HG03469 (cell line): ENCODE results near the gene GET4.
A peak's percentile ranks its signal among the peaks of the same experiment; 100 is the strongest.
"Not testable (repeated sequence)": the region's sequence is repeated elsewhere in the genome, so short reads cannot be mapped to it uniquely, and the experiment has no call there.

Experiments
- ATAC-seq: cut with Tn5 transposase; IDR thresholded peaks from one replicate; pipeline ENCODE4 v1.9.1; 2021; ENCODE audit warnings: mild to moderate bottlenecking, moderate library complexity, moderate number of reproducible peaks; ENCODE audit not compliant: unreplicated experiment

GET4 gene

DNA sequence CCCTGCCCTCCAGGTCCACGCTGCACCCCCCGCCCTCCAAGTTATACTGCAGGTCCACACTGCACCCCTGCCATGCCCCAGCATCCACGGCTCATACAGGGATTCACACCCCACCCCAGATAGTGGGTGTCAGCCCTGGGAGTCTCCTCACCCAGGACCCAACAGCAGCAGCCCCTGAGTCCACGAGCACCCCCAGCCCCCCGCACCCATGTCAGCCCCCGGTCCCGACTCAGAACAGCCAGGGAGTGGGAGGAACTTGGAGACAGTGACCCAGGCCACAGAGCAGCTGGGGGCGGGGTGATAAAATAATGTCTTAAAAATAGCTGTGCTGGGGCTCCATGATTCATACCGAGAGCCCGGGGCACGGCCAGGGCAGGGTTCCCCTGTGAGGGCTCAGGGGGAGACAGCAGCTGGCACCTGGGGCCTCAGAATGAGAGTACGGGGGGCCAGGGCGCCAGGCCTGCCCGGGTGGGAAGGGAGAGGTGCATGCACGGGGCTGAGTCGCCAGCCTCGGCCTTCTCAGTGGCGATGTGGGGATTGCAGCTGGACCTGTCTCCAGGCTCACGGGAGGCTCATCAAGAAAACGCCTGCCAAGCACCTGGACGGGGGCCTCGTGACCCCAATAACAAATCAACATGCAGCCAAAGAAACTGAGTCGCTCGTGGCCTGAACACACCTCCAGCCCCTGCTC is 48.3 kb downstream of the GET4 start:
- ATAC-seq = no peak

DNA sequence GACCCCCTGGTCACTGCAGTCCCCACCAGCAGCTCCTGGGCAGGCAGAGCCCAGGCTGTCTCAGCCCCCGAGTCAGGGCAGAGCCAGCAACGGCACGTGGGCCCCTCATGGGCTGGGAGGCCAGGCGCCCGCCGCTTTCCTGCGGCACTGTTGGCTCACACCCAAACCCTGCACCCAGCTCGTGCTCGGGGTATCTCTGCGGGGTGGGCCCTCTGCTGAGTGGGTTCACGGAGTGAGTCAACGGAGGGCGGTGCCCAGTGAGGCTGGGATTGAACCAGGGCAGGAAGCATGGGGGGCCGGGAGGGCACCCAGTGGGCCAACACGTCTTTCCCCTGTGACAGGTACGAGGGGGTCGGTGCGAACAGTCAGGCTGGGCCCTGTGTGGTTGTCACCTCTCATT is 49.2 kb downstream of the GET4 start:
- no peak for ATAC-seq

DNA sequence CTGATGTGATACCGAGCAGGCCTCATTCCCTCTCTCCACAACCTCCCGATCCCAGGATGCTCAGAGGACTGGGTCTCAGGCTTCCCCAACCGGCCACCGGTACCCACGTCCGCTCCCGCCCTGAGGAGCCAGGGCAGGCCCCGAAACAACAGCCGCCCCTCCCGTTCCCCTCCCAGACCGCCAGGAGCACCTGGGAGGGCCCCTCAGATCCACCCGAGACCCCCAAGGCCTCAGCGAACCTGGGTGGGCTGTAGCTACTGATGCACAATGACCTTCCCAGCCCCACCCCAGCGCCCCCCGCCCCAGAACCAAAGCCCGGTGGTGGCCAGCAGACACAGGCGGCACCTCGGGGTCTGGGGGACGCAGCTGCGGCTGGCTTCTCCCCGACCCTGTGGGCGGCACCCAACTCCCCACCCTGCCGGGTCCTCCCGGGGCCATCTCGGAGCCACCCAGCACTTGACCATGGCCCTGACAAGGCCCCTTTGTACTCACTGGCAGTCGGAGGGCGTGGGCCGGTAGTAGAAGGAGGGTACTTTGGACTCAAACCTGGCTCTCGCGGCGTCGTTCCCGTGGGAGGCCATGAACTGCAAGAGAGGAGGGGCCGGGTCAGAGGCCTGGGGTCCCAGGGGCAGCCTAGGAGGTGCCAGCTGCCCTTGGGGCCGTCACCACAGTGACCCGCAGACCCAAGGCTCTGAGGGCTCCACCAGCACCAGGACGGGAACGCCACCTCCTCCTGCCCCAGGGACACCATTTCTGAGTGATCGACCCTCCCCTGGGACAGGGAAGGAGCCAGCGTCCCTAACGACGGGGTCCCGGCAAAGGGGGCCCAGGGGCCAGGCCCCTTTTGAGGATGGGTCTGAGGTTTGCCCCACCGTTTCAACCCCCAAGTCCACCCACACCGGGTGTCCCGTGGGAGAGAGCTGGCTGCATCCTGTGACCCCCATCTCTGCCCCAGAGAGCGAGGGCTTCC is 50.0 kb downstream of the GET4 start:
- no peak for ATAC-seq

DNA sequence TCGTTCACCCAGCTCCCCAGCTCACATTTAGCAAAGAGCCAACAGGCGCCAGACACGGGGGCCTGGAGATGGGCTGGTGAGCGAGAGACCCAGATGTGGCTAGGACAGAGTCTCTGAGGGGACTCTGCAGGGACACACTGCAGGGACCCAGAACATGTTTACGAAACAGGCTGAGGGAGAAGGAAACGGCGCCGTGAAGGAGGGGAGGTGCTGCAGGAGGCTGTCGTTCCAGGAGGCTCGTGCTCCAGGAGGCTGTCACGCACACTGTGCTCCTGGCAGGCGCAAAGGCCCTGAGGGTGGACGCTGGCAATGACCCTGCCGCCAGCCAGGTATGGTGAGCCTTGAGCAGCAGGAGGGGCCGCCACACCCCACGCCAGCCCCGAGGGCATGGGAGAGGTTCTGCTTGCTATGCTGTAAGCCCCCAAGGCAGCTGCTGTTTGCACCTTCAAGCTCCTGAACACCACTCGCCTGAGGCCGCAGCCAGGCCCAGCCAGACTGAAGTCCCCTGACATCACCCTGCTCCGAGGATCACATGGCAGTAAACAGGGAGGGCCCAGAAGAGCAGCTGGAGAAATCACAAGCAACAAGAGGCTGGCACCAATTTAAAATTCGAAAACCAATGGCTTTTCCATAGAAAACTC is 50.8 kb downstream of the GET4 start:
- ATAC-seq = no peak

DNA sequence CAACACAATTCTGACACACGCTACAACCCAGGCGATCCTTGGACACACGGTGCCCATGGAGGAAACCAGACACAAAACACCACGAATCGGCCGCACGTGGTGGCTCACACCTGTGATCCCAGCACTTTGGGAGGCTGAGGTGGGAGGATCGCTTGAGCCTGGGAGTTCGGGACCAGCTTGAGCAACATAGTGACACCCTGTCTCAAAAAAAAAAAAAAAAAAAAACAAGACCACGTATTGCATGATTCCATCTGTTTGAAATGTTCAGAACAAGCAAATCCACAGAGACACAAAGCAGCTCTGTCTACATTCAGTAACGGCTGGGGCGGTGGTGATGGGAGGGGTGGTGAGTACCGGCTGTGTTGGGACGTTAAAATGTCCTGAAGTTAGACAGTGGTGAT is 53.0 kb downstream of the GET4 start:
- no peak for ATAC-seq

DNA sequence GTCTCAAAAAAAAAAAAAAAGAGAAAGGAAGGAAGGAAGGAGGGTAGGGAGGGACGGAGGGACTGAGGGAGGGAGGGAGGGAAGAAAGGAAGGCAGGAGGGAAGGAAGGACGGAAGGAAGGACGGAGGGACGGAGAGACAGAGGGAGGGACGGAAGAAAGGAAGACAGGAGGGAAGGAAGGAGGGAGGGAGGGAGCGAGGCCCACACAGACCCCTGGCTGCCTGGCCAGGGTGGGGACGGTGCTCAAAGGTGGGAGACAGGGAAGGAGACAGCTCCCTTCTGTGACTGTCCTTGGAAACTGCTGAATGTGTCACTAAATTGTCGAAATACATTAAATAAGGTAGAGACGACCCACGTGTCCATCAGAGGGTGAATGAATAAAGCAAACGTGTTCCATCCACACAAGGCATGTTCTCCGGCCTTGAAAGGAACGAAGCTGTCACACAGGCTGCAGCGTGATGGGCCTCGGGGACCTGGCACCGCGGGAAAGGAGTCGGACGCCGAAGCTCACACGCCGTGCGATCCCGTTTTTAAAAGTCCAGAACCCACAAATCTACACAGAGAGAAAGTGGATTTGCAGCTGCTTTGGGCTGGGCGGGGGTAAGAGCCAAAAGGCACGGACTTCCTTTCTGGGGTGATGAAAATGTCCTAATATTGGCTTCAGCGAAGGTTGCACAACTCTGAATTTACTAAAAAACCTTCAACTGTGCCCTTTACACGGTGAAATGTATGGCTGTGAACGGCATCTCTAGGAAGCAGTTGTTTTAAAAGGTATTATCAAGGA is 54.8 kb downstream of the GET4 start:
- no peak for ATAC-seq

DNA sequence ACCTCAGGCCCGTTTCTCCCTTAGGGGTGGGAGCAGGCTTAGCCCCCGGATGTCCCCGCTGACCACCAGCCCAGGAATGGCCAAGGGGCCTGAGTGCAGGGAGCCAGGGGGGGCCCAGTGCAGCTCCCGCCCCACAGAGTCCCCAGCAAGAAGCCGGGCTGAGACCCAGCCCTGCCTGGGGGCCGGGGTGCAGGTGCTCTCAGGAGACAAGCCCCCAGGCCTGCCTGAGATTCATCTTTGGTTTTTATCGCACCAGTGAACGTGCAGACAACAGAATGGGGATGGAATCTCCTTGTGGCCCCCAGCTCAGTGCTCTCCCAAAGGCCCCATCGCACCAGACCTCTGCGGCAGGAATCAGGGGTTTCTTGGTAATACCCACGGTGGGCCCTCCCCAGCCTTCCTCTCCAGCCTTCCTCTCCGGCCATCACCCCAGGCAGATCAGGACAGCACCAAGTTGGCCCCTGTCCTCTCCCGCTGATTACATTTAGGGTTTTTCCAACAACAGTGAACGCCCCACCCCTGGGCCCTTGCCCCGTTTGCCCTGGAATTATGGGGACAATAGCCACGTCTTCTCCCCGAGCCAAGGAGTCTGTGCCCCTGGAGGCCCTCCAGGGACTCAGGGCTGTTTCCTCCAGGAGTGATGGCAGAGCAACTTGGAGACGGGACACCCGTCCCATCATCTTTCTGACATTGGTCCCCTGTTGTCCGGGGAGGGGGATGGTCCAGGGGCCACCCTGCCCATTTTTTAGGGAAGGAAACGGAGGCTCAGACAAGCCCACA is 55.7 kb downstream of the GET4 start:
- no peak for ATAC-seq

DNA sequence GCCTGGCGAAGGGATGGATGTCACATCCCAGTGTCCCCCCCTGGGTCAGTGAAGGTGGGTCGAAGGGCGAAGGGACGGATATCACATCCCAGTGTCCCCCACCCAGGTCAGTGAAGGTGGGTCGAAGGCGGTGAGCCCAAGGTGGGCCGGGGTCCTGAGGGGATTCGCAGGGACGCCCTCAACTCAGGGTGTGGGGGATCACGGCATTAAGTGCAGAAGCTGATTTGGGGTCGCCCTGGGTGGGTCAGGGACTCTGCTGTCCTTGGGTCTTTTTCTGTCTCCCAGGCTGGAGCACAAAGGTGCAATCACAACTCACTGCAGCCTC is 56.3 kb downstream of the GET4 start:
- ATAC-seq = no peak

DNA sequence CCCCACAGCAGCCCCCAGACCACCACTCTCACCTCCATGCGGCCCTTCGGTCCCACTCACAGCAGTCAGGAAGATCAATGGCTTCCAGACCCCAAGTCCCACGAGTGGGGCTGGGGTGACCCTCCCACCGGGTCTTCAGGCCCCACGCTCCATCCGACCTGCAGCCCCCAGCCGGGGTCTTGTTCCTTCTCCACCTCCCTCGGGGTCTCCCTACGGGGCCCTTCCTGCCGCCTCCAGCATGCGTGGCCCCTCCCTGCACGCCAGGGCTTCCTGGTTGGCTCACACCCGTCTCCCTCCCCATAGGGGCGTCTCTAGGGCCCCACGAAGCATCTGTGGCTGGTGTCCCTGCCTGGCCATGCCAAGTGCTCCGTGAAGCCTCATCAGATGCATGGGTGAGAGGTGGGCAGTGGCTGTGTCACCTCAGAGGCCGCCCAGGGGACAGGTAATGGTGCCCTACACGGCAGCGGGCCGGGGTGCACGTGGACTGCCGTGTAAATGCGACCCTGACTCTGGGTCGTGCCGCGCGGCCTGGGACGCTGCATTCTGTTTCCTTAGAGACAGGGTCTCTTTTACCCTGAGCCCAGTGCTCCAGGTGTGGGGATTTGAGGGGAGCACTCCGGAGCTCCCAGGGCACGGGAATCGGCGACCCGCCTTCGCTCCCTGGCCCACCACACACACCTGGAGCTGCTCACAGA is 58.3 kb downstream of the GET4 start:
- no peak for ATAC-seq

DNA sequence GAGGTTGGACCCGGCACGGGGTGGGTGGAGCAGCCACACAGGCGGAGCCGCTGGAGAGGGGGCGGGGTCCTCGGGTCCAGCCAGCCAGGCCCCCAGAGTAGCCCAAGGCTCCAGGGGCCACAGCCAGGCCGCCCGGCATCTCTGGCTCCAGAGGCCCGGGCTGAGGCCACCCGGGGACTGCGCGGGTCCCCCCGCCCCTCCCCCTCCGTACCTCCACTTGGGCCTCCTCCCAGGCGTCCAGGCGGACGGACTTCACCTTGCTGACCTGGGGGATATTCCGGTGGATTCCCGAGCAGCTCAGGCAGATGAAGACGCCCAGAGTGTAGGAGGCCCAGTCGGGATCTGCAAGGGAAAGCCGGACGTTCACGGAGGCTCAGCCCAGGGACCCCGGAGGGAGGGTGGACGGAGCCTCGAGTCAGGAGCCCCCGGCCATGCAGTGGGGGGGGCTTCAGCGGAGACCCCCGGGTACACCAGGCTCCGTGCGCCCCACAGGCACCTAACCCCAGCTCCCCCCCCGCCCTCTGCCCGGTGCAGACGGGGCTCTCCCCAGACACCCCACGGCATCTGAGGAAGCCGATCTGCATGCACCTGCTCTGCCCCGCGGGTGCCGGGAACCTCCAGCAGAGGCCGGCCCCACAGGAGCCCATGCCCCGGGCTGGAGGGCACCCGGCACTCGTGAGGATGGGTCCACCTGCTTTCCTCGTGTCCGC is 59.0 kb downstream of the GET4 start:
- no peak for ATAC-seq

DNA sequence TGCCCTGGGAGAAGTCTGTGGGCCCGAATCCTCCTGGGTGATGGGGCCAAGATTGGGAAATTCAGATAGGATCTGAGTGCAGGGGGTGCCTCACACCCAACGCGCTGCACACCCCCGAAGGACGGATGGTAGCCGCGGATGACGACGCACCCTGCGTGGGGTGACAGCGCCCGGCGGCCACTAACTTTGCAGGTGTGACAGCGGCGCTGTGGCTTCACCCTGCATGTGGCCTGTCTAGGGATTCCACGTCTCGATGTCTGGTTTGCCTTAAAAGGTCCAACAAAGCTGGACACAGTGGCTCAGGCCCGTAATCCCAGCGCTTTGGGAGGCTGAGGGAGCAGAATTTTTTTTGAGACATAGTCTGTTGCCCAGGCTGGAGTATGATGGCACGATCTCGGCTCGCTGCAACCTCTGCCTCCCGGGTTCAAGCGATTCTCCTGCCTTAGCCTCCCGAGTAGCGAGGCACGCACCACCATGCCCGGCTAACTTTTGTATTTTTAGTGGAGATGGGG is 59.6 kb downstream of the GET4 start:
- no peak for ATAC-seq

DNA sequence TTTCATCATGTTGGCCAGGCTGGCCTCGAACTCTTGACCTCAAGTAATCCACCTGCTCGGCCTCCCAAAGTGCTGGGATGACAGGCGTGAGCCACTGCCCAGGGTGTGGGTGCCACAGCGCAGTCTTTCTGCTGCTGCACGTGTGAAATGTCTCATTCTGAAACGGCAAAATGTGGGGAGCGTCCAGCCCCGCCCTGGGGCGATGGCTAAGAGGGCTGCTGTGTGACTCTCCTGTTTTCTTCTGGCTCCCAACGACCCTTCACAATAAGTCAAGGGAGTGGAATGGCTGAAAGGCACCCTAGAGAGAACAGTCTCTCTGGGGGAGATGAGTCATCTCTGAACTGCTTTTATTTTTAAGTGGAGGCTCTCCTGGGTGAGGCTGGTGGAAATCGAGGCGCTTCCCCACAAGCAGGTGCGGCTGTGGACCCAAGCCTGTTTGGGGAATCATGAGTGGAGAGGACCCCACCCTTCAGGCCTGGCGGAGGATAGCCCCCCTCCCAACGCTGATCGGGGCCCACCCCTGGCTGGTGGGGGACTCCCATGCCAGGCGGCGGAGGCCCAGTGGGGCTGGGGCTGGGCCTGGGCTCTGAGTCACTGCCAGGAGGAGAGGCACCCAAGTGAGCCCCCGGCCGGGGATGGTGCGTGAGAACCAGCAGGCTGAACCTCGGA is 60.2 kb downstream of the GET4 start:
- peak; percentile 77 for ATAC-seq

DNA sequence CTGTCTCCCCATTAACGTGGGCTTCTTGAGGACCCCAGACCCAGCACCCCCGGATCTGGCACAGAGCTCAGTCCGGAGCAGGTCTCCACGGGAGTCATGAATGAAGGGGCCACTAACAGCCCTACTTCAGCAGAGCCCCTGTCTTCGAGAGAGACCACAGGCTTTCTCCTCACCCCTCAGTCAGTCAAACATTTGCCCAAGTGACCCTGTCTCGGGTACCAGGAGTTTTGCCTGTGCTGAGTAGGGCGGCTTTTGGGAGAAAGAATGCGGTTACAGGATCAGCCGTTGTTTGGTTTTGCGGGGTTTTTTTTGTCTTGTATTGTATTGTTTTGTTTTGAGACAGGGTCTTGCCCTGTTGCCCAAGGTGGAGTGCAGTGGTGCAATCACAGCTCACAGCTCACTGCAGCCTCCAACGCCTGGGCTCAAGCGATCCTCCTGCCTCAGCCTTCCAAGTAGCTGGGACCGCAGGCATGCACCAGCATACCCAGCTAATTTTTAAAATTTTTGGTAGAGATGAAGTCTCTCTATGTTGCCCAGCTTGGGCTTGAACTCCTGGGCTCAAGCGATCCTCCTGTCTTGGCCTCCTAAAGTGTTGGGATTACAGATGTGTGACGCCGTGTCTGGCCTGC is 61.6 kb downstream of the GET4 start:
- no peak for ATAC-seq

DNA sequence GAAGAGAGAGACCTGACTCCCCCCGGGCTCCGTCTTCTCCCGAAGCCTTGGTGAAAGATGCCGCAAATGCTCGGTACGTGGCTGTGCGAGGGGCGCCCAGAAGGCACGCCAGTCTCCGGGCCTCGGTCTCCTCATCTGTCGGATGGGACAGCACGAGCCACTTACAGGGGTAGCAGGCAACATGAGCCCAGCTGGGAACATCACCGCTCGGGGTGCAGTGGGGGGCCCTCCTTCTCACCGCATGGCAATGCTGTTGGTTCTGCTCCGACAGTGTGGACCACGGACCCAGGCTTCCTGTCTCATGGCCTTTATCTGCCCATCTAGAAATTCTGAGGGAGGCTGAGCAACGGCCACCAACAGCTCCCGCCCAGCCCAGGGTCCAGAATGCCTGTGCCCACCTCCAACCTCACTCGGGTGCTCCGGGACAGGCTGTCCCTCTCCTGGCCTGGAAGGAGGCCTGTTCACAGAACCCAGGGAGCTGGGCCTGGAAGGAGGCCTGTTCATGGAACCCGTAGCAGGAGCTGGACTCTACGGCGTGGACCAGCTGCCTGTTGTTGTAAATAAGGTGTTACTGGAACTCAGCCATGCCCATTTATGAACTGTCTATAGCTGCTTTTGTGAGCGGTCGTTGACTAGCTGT is 62.3 kb downstream of the GET4 start:
- ATAC-seq = no peak

DNA sequence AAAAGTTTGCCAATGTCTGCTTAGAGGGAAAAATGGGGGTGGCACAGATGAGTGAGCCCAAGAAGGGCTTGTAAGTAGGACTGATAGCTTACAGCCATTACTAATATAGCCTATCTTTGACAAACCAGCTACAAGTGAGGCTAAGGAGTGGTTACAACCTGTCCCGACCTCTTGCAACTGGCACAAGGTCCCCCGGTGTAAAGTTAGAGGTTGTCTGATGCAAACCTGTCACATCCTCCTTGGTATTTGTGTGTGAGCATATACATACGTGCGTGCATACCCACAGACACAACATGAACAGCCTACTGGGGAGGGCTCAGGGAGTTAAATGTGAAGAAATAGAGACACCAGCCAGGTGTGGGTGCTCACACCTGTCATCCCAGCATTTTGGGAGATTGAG is 63.5 kb downstream of the GET4 start:
- ATAC-seq = no peak

DNA sequence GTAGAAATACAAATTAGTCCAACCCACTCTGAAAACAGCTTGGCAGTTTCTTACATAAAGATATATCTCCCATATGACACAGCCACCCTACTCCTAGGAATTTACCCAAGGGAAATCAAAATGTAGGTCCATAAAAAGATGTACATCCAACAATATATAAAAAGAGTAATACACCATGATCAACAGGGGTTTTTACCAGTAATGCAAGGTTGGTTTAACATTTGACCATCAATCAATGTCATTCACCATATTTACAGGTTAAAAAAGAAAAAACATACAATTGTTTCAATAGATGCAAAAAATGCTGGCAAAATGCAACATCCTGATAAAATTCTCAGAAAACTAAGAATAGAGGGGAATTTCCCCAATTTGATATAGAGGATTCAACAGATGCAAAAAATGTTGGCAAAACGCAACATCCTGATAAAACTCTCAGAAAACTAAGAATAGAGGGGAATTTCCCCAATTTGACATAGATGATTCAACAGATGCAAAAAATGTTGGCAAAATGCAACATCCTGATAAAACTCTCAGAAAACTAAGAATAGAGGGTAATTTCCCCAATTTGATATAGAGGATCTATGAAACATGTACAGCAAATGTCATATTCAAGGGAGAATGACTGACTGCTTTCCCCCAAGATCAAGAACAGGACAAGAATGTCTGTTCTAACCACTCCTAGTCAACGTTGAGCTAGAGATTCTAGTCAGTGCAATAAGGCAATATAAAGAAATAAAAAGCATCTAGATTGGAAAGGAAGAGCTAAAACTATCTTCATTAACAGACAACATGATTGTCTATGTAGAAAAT is 64.5 kb downstream of the GET4 start:
- no peak for ATAC-seq

DNA sequence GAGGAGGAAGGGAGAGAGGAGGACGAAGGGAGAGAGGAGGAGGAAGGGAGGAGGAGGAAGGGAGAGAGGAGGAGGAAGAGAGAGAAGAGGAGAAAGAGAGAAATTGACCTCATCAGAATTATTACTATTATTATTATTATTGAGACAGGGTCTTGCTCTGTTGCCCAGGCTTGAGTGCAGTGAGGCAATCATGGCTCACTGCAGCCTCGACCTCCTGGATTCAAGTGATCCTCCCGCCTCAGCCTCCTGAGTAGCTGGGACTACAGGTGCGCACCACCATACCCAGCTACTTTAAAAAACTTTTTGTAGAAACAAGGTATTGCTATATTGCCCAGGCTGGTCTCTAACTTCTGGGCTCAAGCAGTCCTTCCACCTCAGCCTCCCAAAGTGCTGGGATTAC is 67.4 kb downstream of the GET4 start:
- not testable (repeated sequence) for ATAC-seq
